GM23248 (cell line): ENCODE results near the gene RC3H1.

Source experiments
- EZH2 ChIP-seq: fragments of 200-600 bp; sonication (generic); IDR thresholded peaks from 2 replicates; pipeline ENCODE4 v1.6.1; 2018; ENCODE audit warnings: antibody characterized with exemption, mild to moderate bottlenecking; ENCODE audit not compliant: insufficient read depth, poor library complexity, severe bottlenecking
- EZH2phosphoT487 ChIP-seq: fragments of 200-600 bp; sonication (generic); IDR thresholded peaks from 2 replicates; pipeline ENCODE4 v1.6.1; 2018; ENCODE audit warnings: antibody characterized with exemption, moderate library complexity, mild to moderate bottlenecking, low read depth; ENCODE audit not compliant: insufficient read depth

DNA sequence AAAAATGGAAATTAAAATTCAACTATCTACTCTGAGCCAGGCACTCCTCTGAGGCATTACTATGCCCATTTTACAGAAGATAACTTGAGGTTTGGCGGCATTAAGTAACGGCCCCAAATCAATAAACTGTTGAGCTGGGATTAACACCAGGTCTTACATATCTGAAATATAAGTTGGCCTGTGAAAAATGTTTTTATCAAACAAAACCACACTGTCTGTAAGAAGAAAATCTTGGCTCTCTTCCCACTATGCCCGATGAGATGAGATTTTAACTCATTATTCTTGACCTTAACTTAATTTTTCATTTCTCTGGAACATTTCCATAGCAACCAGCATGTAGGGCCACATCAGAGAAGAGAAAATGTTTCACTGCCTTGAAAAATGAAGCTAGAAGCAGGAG is 21.8 kb downstream of the RC3H1 start:
- TF ChIP-seq EZH2 (no peak), EZH2phosphoT487 (no peak)
